ENCODE measurements around the gene SPAG8.

SPAG8 gene

DNA sequence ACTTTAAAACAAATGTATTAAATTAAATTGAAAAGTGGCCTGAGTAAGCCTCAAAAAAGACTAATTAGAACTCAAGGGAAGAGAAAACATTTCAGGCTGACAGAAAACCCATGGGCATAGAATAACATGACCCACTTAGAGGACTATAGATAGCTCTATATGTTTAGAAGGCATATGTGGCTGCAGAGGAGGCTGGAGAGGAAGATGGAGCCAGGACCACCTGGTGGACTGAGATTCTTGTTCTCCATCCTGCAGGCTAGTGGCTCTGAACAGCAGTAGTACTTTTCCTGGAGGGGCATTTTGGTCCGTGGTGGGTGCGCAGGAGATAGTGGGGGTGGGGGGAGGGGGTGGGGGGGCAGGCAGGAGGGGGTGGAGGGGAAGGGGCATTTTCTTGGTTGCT lies 31.0 kb downstream of the SPAG8 start:
- in situ Hi-C loops (cut with HindIII; ENCODE audit: low sequenced_read_pairs): no loop called here

- in situ Hi-C loops (cut with HindIII; ENCODE audit: low sequenced_read_pairs): no loop called here
Observed at GRCh38 chr9:35778496-35778895, 33.6 kb downstream of the SPAG8 start.

GRCh38 chr9:35776018-35776417 lies 36.0 kb downstream of the SPAG8 start:
- in situ Hi-C loops (cut with HindIII; ENCODE audit: low sequenced_read_pairs): no loop called here

- in situ Hi-C loops (cut with HindIII; ENCODE audit: low sequenced_read_pairs): no loop called here
Observed at GRCh38 chr9:35774907-35775635, 37.0 kb downstream of the SPAG8 start.

DNA sequence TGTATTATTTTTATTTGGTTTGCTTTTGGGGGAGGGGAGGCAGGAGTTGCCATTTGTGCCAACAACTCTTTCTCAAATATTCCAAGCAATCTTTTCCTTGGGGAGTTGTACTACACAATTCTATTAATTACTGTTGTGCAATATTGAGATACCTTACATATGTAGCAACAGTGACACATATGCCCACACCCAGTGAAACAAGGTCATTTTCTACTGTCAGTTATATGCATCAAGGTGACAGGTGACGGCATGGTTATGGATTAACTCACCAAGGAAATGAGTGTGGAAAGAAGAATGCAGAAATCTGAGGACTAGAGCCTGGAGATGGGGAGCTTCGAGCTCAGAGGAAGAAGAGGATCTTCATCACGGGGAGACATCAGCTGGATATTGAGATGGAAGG lies 40.1 kb downstream of the SPAG8 start:
- in situ Hi-C loops (cut with HindIII; ENCODE audit: low sequenced_read_pairs): no loop called here

DNA sequence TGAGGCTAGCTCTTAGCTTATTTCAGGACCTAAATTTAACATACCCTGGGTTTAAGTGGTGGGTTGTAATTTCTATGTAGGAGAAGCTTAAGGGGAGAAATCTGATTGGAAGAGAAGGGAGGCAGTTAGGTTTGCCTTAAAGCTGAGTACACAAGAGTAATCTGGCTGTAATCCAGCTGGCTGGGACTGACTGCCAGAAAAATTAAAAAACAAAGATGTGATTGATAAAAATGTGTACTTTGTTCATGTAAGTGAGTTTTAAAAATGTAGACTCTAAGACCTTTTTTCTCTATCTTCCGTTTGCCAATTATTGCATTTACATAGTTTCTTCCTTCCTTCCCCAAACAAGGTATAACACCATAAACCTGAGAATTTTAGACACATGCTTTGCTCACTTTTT lies 40.5 kb downstream of the SPAG8 start:
- in situ Hi-C loops (cut with HindIII; ENCODE audit: low sequenced_read_pairs): no loop called here

GRCh38 chr9:35771075-35771433 lies 41.0 kb downstream of the SPAG8 start:
- in situ Hi-C loops (cut with HindIII; ENCODE audit: low sequenced_read_pairs): no loop called here

DNA sequence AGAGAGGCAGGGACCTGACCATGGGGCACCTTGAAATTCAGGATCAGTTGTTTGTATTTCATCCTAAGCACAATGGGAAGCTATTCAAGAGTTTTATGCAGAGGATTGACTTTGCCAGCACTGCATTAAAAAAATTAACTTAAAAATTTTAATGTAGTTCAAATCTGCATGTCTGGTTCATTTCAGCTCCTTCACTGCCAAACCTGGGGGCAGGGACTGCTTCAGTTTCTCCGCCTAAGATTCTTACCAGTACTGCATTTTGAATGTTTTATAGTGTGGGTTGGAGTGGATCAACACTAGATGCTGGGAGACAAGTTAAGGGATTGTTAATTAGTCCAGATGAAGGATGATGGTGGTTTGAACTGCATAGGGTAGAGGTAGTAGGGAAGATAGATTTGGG lies 42.3 kb downstream of the SPAG8 start:
- in situ Hi-C loops (cut with HindIII; ENCODE audit: low sequenced_read_pairs): no loop called here

DNA sequence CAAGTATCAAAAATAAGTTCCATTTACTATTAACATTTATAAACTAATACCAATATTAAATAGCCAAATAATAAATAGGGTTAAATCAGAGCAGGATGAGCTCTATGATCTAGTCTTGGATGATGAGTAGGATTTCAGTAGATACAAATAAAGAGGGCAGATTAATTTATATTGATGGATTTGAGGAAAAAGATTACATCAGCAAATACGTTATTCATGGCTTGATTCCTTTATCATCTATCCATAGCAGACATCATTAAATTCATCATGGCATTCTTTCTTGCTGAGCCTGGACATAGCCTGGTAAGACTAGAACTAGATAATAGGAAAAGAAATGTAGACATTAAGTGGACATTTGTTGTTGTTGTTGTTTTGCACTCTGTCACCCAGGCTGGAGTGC lies 44.6 kb downstream of the SPAG8 start:
- in situ Hi-C loops (cut with HindIII; ENCODE audit: low sequenced_read_pairs): no loop called here

DNA sequence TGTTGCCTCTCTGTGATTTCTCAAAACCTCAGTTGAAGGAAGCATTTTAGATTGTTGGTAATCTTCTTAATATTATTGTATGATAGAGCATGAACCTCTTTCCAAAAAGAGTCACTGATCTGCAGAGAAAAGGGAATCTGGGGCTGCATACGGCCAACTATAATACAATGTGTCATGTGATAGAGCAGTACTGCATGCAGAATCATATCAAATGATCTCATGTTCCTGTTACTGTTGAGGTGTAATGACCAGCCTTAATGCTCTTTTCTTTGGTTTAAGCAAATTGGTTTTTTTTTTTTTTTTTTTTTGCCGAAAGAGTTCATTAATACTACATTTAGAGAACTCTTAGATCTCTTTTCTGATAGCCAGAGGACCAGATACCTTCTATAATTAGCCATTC lies 45.1 kb downstream of the SPAG8 start:
- in situ Hi-C loops (cut with HindIII; ENCODE audit: low sequenced_read_pairs): no loop called here

DNA sequence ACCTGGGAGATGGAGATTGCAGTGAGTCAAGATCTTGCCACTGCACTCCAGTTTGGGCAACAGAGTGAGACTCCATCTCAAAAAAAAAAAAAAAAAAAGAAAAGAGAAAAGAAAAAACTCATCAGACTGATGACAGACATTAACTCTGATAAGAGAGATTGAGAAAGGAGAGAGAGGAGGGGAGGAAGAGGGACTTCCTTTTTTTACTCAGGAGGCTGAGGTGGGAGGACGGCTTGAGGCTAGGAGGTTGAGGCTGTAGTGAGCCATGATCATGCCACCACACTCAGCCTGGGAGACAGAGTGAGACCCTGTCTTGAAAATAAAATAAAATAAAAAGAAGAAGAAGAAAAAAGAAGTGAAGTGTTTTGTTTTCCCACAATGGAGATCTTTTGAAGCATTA lies 48.3 kb downstream of the SPAG8 start:
- in situ Hi-C loops (cut with HindIII; ENCODE audit: low sequenced_read_pairs): loop anchor here (5.0 kb wide), 1 partner anchor 103 kb away; no protein-coding TSS in a partner anchor

DNA sequence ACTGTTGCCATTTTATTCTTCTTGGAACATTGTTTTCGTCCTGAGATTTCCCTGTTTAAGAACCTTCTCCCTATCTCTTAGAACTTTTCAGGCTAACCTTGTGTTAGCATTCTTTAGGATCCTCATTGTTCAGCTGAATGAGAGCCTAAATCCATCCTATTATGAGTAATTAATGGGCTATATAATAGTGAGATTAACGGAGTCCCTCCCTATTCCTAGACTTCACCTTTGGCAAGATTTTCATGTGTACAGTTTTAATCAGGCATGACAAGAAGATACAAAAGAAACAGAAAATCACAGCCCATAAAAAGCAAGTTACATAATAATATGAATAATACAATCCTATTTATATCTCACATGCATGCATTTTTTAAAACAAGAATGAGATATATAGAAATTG lies 48.9 kb downstream of the SPAG8 start:
- in situ Hi-C loops (cut with HindIII; ENCODE audit: low sequenced_read_pairs): loop anchor here (5.0 kb wide), 1 partner anchor 104 kb away; no protein-coding TSS in a partner anchor

DNA sequence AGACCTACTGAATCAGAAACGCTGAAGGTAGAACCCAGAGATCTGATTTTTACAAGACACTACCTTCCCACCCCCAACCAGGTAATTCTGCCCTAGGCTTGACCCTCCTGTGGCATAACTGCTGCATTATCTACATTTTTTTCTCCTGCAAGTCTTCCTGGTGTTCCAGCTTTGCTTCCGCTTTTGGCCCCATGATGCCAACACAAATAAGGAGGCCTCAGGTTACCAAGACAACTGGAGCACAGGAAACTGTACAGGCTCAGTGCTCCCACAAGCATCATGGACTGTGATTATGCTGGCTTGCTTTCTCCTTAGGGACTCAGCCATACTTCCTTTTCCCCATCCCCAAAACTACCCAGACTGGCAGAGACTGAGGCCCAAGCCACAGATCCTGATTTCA lies 51.4 kb downstream of the SPAG8 start:
- in situ Hi-C loops (cut with HindIII; ENCODE audit: low sequenced_read_pairs): loop anchor here (5.0 kb wide), 1 partner anchor 107 kb away; no protein-coding TSS in a partner anchor

DNA sequence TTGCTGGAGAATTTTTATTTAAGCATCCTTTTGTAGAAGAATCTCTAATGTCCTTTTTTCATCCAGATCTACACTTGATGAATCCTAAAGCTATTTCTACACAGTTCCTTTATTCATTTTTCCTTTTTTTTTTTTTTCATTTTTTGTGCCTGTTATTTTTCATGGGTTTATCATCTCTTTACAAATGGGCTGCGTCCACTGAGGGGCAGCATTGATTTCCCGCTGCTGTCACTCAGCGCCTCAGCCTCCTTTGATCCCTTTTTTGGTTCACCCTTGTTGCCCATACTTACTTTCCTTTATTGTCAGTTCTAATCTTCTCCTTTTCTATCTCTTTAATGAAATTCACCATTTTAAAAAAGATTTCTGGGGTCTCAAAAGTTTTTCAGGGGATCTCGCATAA lies 52.3 kb downstream of the SPAG8 start:
- in situ Hi-C loops (cut with HindIII; ENCODE audit: low sequenced_read_pairs): loop anchor here (5.0 kb wide), 1 partner anchor 108 kb away; no protein-coding TSS in a partner anchor

Measured in endothelial cell of hepatic sinusoid (primary cell).